Smooth muscle cell (in vitro differentiated cells): ENCODE data around the gene SUN1. TPM values are rescaled to one million over a fixed set of nuclear protein-coding genes. Genes with fewer than 3 reads are reported as not detected.

Experiments used
- DNase-seq: peaks from one replicate; lab custom pipeline; 2025; ENCODE audit not compliant: unreplicated experiment; lab: John Stamatoyannopoulos, UW
- H2AFZ ChIP-seq: fragments of 200-600 bp; sonication (generic); 2 replicates; pipeline ENCODE4 v1.6.0; 2016; ENCODE audit warnings: antibody characterized with exemption, low read depth, mild to moderate bottlenecking
- H3F3A ChIP-seq: fragments of 200-600 bp; sonication (generic); 2 replicates; pipeline ENCODE4 v1.6.0; 2017; ENCODE audit warnings: antibody characterized with exemption, low read depth
- H3K27ac ChIP-seq: fragments of 200-600 bp; sonication (generic); 2 replicates; pipeline ENCODE4 v1.5.1; 2016; ENCODE audit warnings: low read depth, mild to moderate bottlenecking
- H3K27me3 ChIP-seq: fragments of 200-600 bp; sonication (generic); 2 replicates; pipeline ENCODE4 v1.6.1; 2016; ENCODE audit warnings: low read depth, mild to moderate bottlenecking
- H3K36me3 ChIP-seq: fragments of 200-600 bp; sonication (generic); 2 replicates; pipeline ENCODE4 v1.5.1; 2016; ENCODE audit warnings: low read depth
- H3K4me1 ChIP-seq: fragments of 200-600 bp; sonication (generic); 2 replicates; pipeline ENCODE4 v1.5.1; 2016; ENCODE audit warnings: low read depth
- H3K4me2 ChIP-seq: fragments of 200-600 bp; sonication (generic); 2 replicates; pipeline ENCODE4 v1.6.0; 2016; ENCODE audit warnings: mild to moderate bottlenecking
- H3K4me3 ChIP-seq: fragments of 200-600 bp; sonication (generic); 2 replicates; pipeline ENCODE4 v1.5.1; 2016; ENCODE audit warnings: mild to moderate bottlenecking
- H3K79me2 ChIP-seq: fragments of 200-600 bp; sonication (generic); 2 replicates; pipeline ENCODE4 v1.6.0; 2016; ENCODE audit warnings: low read depth, mild to moderate bottlenecking
- H3K9ac ChIP-seq: fragments of 200-600 bp; sonication (generic); 2 replicates; pipeline ENCODE4 v1.6.0; 2016; ENCODE audit warnings: low read depth
- H3K9me3 ChIP-seq: fragments of 200-600 bp; sonication (generic); replicated peaks from 2 replicates; pipeline ENCODE4 v1.5.1; 2016; ENCODE audit warnings: low read depth
- H4K20me1 ChIP-seq: fragments of 200-600 bp; sonication (generic); 2 replicates; pipeline ENCODE4 v1.6.0; 2016; ENCODE audit warnings: low read depth
- WGBS: methylation state at CpG from one replicate; pipeline ENCODE4 v1.1.7; 2016; ENCODE audit warnings: low lambda C conversion rate; 5-methylcytosine and 5-hydroxymethylcytosine counted together
- polyA plus RNA-seq: library from polyadenylated mRNA; unstranded; fragments of >200 nt; fragmentation: Nextera tagmentation; extraction: Ambion mirVana; gene quantifications from 2 replicates; pipeline ENCODE4 v1.2.1, GENCODE V29; 2016
- total RNA-seq: library from RNA; depleted of rRNA; stranded (reverse); fragments of >200 nt; gene quantifications from 2 replicates; pipeline ENCODE4 v1.2.3, GENCODE V29; 2014
- TF ChIP-seq, protein P1 (sequence below): fragments of 200-600 bp; sonication (generic); IDR thresholded peaks from 2 replicates; pipeline ENCODE4 v1.5.1; 2017; ENCODE audit warnings: borderline replicate concordance, mild to moderate bottlenecking, antibody characterized with exemption; ENCODE audit not compliant: insufficient read depth, poor library complexity, severe bottlenecking

Gene SUN1
- total and polyA plus RNA-seq, 2 experiments from 2014 or later, result 50.7 to 90.3 TPM

DNA sequence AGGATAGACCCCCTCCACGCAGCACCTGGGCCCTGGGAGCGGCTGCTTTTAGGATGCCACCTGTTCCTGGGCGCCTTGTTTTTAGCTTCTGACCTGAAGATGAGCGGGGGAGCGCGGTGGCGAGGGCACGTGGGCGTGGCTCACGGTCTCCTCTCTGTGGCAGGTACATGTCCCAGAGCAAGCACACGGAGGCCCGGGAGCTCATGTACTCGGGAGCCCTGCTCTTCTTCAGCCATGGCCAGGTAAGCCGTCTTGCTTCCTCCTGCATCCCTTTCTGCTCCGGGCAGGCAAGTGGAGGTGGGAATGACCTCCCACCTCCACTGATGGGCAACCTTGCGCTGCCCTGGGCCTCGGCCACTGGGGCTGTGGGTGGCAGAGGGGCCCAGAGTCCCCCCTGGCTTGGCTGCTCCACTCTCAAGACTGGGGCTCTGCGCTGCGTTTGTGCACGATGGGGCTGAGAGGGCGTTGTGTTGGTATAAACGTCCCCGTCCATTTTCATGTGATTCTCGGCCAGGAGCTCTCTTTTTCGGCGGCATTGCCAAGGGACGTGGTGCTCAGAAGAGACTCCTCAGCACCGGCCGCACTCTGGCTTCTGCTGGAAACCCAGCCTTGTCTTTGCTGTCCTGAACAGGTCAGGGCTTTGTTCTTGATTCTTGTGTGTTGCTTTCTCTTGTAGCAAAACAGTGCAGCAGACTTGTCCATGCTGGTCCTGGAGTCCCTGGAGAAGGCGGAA lies 53.8 kb downstream of the SUN1 start:
- H3F3A ChIP-seq, result no peaks in the 10 kb centered on the region
- no peak overlapping the region for H3K4me2 ChIP-seq
- TF ChIP-seq, protein P1, sequence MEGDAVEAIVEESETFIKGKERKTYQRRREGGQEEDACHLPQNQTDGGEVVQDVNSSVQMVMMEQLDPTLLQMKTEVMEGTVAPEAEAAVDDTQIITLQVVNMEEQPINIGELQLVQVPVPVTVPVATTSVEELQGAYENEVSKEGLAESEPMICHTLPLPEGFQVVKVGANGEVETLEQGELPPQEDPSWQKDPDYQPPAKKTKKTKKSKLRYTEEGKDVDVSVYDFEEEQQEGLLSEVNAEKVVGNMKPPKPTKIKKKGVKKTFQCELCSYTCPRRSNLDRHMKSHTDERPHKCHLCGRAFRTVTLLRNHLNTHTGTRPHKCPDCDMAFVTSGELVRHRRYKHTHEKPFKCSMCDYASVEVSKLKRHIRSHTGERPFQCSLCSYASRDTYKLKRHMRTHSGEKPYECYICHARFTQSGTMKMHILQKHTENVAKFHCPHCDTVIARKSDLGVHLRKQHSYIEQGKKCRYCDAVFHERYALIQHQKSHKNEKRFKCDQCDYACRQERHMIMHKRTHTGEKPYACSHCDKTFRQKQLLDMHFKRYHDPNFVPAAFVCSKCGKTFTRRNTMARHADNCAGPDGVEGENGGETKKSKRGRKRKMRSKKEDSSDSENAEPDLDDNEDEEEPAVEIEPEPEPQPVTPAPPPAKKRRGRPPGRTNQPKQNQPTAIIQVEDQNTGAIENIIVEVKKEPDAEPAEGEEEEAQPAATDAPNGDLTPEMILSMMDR, result no peak
- H3K4me3 ChIP-seq, result no peak overlapping the region
- peaks cover 50% of the 10 kb centered on the region for H3K79me2 ChIP-seq
- no peaks in the 10 kb centered on the region for H3K27me3 ChIP-seq
- no peaks in the 10 kb centered on the region for H3K9me3 ChIP-seq
- H4K20me1 ChIP-seq, result peaks cover 83% of the 10 kb centered on the region
- 93% methylated on average over 30 of the region's 30 CpGs for WGBS
- no peak overlapping the region for H3K9ac ChIP-seq
- DNase-seq, result no peak
- H3K36me3 ChIP-seq, result no peaks in the 10 kb centered on the region
- no peak overlapping the region for H2AFZ ChIP-seq
- no peak overlapping the region for H3K27ac ChIP-seq
- H3K4me1 ChIP-seq, result no peaks in the 10 kb centered on the region

DNA sequence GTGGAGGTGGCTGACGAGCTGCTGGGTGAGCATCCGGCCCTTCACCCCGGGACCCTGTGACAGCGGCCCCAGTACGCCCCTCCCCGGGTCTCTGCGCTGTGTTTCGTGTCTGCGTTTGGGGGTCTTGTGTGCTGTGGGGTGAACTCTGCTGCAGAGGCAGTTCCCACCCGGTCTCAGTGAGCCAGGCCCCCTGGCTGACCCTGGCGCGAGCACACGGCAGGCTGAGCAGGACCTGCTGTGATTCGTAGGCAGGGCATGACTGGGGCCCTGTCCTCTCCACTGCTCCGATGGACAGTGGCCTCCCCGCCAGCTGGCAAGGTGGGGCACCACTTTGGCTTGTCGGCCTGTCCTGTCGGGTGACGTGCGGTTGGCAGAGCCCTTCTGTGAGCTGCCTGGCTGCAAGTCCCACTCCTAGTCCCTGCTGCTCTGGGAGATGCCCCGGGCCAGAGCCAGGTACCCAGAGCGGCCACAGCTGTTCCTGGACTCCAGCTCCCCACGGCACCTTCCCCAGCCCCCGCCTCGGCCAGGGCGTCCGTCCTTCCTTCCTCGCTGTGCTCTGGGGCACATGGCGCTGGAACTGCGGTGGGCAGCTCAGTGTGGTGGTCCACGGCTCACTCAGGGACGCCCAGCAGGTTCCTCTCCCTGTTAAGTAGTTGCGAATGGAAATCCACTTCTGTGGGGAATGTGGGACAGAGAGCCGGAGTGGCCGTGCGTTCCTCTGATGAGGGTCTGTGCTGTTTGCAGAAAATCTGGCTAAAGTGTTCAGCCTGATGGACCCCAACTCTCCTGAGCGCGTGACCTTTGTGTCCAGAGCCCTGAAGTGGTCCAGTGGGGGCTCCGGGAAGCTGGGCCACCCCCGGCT lies 54.6 kb downstream of the SUN1 start:
- Histone ChIP-seq H3F3A (no peaks in the 10 kb centered on the region), H3K4me3 (no peak overlapping the region), H3K79me2 (peaks cover 42% of the 10 kb centered on the region), H3K4me2 (no peak overlapping the region), H3K27me3 (no peaks in the 10 kb centered on the region), H3K4me1 (no peaks in the 10 kb centered on the region), H3K9me3 (no peaks in the 10 kb centered on the region), H4K20me1 (peaks cover 76% of the 10 kb centered on the region), H3K27ac (no peak overlapping the region), H2AFZ (no peak overlapping the region), H3K9ac (no peak overlapping the region), H3K36me3 (no peaks in the 10 kb centered on the region)
- no peak for DNase-seq
- TF ChIP-seq, protein P1, result no peak
- WGBS, result 96% methylated on average over 40 of the region's 40 CpGs

- Histone ChIP-seq H3K9ac (no peak overlapping the region), H3K9me3 (no peaks in the 10 kb centered on the region), H3K27ac (no peak overlapping the region), H2AFZ (no peak overlapping the region), H3K79me2 (peaks cover 36% of the 10 kb centered on the region), H3K27me3 (no peaks in the 10 kb centered on the region), H3K4me1 (no peaks in the 10 kb centered on the region), H3K4me2 (no peak overlapping the region), H3K36me3 (no peaks in the 10 kb centered on the region), H4K20me1 (peaks cover 70% of the 10 kb centered on the region), H3F3A (no peaks in the 10 kb centered on the region), H3K4me3 (no peak overlapping the region)
- WGBS, result 95% methylated on average over 18 of the region's 18 CpGs
- DNase-seq, result no peak
- TF ChIP-seq, protein P1, result no peak
These were observed 55.2 kb downstream of the SUN1 start for GRCh38 chr7:887488-887820.
